Thyroid gland (tissue), 4 donors: ENCODE results near the gene CTRL.

Experiments
- CTCF ChIP-seq, 6 experiments: fragments of 200-600 bp in 3 of 6; fragments of 450-650 bp in 3 of 6; sonication (generic) in 3 of 6; IDR thresholded peaks; one replicate each; pipeline ENCODE4 v1.5.1; 2016 to 2019; ENCODE audit warnings: antibody characterized with exemption in 6 of 6, mild to moderate bottlenecking in 2 of 6, inconsistent platforms in 1 of 6, moderate library complexity in 1 of 6
- POLR2A ChIP-seq, 2 donors: fragments of 450-650 bp; IDR thresholded peaks; one replicate each; pipeline ENCODE4 v1.6.1; 2017; ENCODE audit warnings: antibody characterized with exemption in 2 of 2, mild to moderate bottlenecking in 2 of 2, moderate library complexity in 1 of 2

DNA sequence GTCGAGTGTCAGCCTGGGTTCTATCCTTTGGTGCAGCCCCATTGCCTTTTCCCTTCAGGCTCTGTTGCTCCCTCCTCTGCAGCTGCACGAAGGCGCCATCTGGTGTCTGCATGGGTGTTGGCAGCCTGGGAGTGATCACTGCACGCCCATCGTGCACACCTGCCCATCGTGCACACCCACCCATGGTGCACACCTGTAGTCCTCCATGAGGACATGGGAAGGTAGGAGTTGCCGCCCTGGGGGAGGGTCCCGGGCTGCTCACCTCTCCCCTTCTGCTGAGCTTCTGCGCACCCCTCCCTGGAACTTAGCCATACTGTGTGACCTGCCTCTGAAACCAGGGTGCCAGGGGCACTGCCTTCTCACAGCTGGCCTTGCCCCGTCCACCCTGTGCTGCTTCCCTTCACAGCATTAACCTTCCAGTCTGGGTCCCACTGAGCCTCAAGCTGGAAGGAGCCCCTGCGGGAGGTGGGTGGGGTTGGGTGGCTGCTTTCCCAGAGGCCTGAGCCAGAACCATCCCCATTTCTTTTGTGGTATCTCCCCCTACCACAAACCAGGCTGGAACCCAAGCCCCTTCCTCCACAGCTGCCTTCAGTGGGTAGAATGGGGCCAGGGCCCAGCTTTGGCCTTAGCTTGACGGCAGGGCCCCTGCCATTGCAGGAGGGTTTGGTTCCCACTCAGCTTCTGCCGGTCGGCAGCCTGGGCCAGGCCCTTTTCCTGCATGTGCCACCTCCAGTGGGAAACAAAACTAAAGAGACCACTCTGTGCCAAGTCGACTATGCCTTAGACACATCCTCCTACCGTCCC is 2.9 kb downstream of the CTRL start:
- TF ChIP-seq CTCF (IDR thresholded peaks at IDR 0.05) (peak; percentile 34 to 89 (median 86)), POLR2A (IDR thresholded peaks at IDR 0.05) (no peak)
